HCT116 (cell line): ENCODE results near the gene ABR. TPM values are rescaled to one million over a fixed set of nuclear protein-coding genes. Genes with fewer than 3 reads are reported as not detected.

Experiments
- ATAC-seq: fragments of 200-7000 bp; cut with Tn5 transposase; 2 replicates; pipeline ENCODE4 v1.9.1; 2020; ENCODE audit warnings: mild to moderate bottlenecking, moderate library complexity
- BruUV-seq: library from RNA; stranded (reverse); fragments of 400-500 nt; replicated peaks from 2 replicates; lab custom pipeline; 2021; lab: Mats Ljungman, UMichigan
- CTCF ChIA-PET: fragments of 300-600 bp; sonication (Branson Sonifier 250); formaldehyde crosslinking; loops from one replicate; lab custom pipeline; 2021; ENCODE audit warnings: antibody characterized with exemption; lab: Charles Lee
- POLR2A ChIA-PET: fragments of 300-600, 350-600 bp; sonication (Branson Sonifier 250); formaldehyde crosslinking; loops from one replicate; lab custom pipeline; 2021; ENCODE audit warnings: antibody characterized with exemption; lab: Charles Lee
- RAD21 ChIA-PET, 2 experiments: fragments of 300-600 bp; sonication (Branson Sonifier 250); formaldehyde crosslinking; loops; one replicate each; lab custom pipeline; 2023; ENCODE audit warnings: low total read pairs in 2 of 2; ENCODE audit not compliant: uncharacterized antibody in 2 of 2, unreplicated experiment in 2 of 2, low non-redundant PET in 1 of 2; lab: Charles Lee
- DNase-seq: peaks from one replicate; pipeline ENCODE4 v3.0.0-alpha.2; 2010; ENCODE audit warnings: low read depth, low spot score
- H2AFZ ChIP-seq: fragments of 200-600 bp; shearing (Covaris generic), sonication (generic); 2 replicates; pipeline ENCODE4 v1.6.1; 2017; ENCODE audit warnings: low read depth, mixed run types, mixed read lengths, antibody characterized with exemption, low read length; ENCODE audit not compliant: poor library complexity, severe bottlenecking
- H3K27ac ChIP-seq: 2 replicates; pipeline ENCODE4 v1.5.1; 2012; ENCODE audit warnings: low read depth, low read length
- H3K27me3 ChIP-seq: fragments of 200-600 bp; sonication (generic); 2 replicates; pipeline ENCODE4 v1.6.1; 2016; ENCODE audit warnings: mixed run types, low read length, mixed read lengths; ENCODE audit not compliant: insufficient read depth
- H3K36me3 ChIP-seq, 2 experiments: fragments of 200-500 bp in 1 of 2; fragments of 200-600 bp in 1 of 2; sonication (Bioruptor generic) in 1 of 2; sonication (generic) in 1 of 2; 2 replicates each; pipeline versions ENCODE4 v1.5.1 to v1.6.1; 2014 to 2016; ENCODE audit warnings: low read length in 2 of 2, inconsistent platforms in 1 of 2, mixed read lengths in 1 of 2, mixed run types in 1 of 2; ENCODE audit not compliant: insufficient read depth in 2 of 2, control insufficient read depth in 1 of 2
- H3K4me1 ChIP-seq, 2 experiments: fragments of 200-600 bp in 1 of 2; sonication (generic) in 1 of 2; 2 replicates each; pipeline versions ENCODE4 v1.5.1 to v1.6.1; 2012 to 2017; ENCODE audit warnings: low read length in 2 of 2, inconsistent platforms in 1 of 2, mild to moderate bottlenecking in 1 of 2, mixed read lengths in 1 of 2, mixed run types in 1 of 2, moderate library complexity in 1 of 2; ENCODE audit not compliant: insufficient read depth in 2 of 2, control insufficient read depth in 1 of 2
- H3K4me2 ChIP-seq: fragments of 200-600 bp; sonication (generic); 2 replicates; pipeline ENCODE4 v1.6.1; 2017; ENCODE audit warnings: mixed run types, low read length, mixed read lengths
- H3K4me3 ChIP-seq, 2 experiments: fragments of 200-600 bp in 1 of 2; sonication (generic) in 1 of 2; replicated peaks in 1 of 2; 2 replicates each; pipeline ENCODE4 v1.5.1; 2011 to 2016; ENCODE audit warnings: low read length in 2 of 2, control low read depth in 1 of 2, low read depth in 1 of 2, mild to moderate bottlenecking in 1 of 2, mixed read lengths in 1 of 2, mixed run types in 1 of 2
- H3K79me2 ChIP-seq: fragments of 200-600 bp; sonication (generic); 2 replicates; pipeline ENCODE4 v1.6.1; 2017; ENCODE audit warnings: mild to moderate bottlenecking, mixed run types, low read length, moderate library complexity, mixed read lengths; ENCODE audit not compliant: insufficient read depth
- H3K9ac ChIP-seq: fragments of 200-600 bp; sonication (generic); 2 replicates; pipeline ENCODE4 v1.6.1; 2016; ENCODE audit warnings: low read length, mixed read lengths
- H3K9me2 ChIP-seq: fragments of 200-600 bp; sonication (generic), shearing (Covaris generic); 2 replicates; pipeline ENCODE4 v1.6.1; 2017; ENCODE audit warnings: mixed run types, mild to moderate bottlenecking, moderate library complexity; ENCODE audit not compliant: insufficient read depth
- H3K9me3 ChIP-seq, 2 experiments: fragments of 200-500 bp in 1 of 2; fragments of 200-600 bp in 1 of 2; sonication (Bioruptor generic) in 1 of 2; sonication (generic) in 1 of 2; 2 replicates each; pipeline ENCODE4 v1.6.1; 2014 to 2017; ENCODE audit warnings: low read length in 2 of 2, mixed read lengths in 2 of 2, inconsistent platforms in 1 of 2, low read depth in 1 of 2, mild to moderate bottlenecking in 1 of 2, mixed run types in 1 of 2, moderate library complexity in 1 of 2; ENCODE audit not compliant: control insufficient read depth in 1 of 2, insufficient read depth in 1 of 2
- H4K20me1 ChIP-seq: fragments of 200-600 bp; sonication (generic), shearing (Covaris generic); 2 replicates; pipeline ENCODE4 v1.6.1; 2017; ENCODE audit warnings: mixed run types, mild to moderate bottlenecking, moderate library complexity; ENCODE audit not compliant: insufficient read depth
- CEBPB ChIP-seq: IDR thresholded peaks from 2 replicates; pipeline ENCODE4 v1.6.1; 2012; ENCODE audit warnings: low read depth
- EGR1 ChIP-seq: IDR thresholded peaks from 2 replicates; pipeline ENCODE4 v1.6.1; 2012; ENCODE audit warnings: low read depth
- EZH2phosphoT487 ChIP-seq: fragments of 200-600 bp; IDR thresholded peaks from 2 replicates; pipeline ENCODE4 v1.6.1; 2018; ENCODE audit warnings: antibody characterized with exemption, borderline replicate concordance
- POLR2A ChIP-seq: IDR thresholded peaks from 2 replicates; pipeline ENCODE4 v1.7.0; 2011; ENCODE audit warnings: borderline replicate concordance; ENCODE audit not compliant: insufficient read depth, insufficient read length; ENCODE audit errors: extremely low read depth
- SIN3A ChIP-seq: IDR thresholded peaks from 2 replicates; pipeline ENCODE4 v1.6.1; 2012; ENCODE audit warnings: low read depth
- SP1 ChIP-seq: IDR thresholded peaks from 2 replicates; pipeline ENCODE4 v1.6.1; 2012; ENCODE audit warnings: low read depth
- SRF ChIP-seq: IDR thresholded peaks from 2 replicates; pipeline ENCODE4 v1.6.1; 2012; ENCODE audit warnings: low read depth
- YY1 ChIP-seq: IDR thresholded peaks from 2 replicates; pipeline ENCODE4 v1.6.1; 2011; ENCODE audit warnings: low read length, low read depth, moderate library complexity, mild to moderate bottlenecking; ENCODE audit not compliant: insufficient replicate concordance; ENCODE audit errors: extremely low read depth
- ZFX ChIP-seq: fragments of 450-650 bp; IDR thresholded peaks from 2 replicates; pipeline ENCODE4 v1.6.1; 2017
- intact Hi-C: fragments of 100-400 bp; cut with micrococcal nuclease; formaldehyde crosslinking; loops from 2 replicates; pipeline ENCODE4 v1.10.0; 2022
- total RNA-seq: library from RNA; stranded (reverse); gene quantifications from one replicate; pipeline ENCODE4 v1.2.1, GENCODE V29; 2021; ENCODE audit not compliant: unreplicated experiment
- TF ChIP-seq, protein P1 (sequence below): IDR thresholded peaks from 2 replicates; pipeline ENCODE4 v1.6.1; 2012
- TF ChIP-seq, protein P2 (sequence below): IDR thresholded peaks from 2 replicates; pipeline ENCODE4 v1.6.1; 2012; ENCODE audit warnings: low read depth

Gene ABR
- total RNA-seq, 1 experiment from 2014 or later, result 58.5 TPM

DNA sequence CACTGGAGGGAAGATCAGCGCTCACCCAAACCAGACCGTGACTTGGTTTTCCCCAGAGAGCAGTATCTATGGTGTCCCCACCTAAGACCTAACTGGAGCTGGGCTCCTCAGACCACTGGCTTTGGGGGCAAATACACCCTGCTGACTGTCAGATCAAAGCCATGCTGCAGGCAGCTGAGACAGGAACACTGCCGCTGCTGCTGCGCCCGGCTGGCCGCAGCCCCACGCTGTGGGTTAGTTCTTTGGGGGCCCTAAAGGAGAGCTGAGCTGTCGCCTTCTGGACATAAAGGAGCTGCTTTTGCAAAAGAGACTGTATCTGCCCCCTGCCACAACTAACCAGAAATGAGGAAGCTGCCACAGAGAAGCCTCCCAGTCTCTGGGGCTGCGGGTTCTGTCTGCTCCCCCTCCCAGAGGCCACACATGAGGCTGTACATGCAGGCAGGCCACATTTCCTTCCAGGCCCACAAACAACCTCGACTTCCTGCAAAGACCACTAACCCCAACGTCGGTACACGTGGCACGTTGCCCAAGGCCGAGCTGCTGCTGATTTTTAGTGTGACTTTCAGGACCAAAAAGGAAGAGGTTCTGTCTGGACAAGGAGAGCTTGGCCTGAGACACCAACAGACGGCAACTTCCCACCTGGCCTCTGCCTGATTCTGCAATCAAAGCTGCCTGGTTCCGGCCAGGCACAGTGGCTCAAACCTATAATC lies 18.2 kb upstream of the ABR start:
- intact Hi-C loops, result no loop called here
- H3K79me2 ChIP-seq, result no peaks in the 10 kb centered on the region
- no peak overlapping the region for H3K27ac ChIP-seq
- ChIA-PET RAD21 (no interaction called here), POLR2A (no interaction called here), CTCF (interaction anchor here (2.7 kb wide), 1 partner anchor 11 kb away, joined by 13 read pairs; no protein-coding TSS in a partner anchor)
- H3K4me1 ChIP-seq, result peaks cover 0 to 5% of the 10 kb centered on the region in 2 experiments; a peak in 2 of 4 replicates
- DNase-seq (no peak), ATAC-seq (no peak)
- no peaks in the 10 kb centered on the region for H3K9me3 ChIP-seq
- TF ChIP-seq SP1 (no peak), SRF (no peak), SIN3A (no peak), EZH2phosphoT487 (no peak), EGR1 (no peak), CEBPB (no peak), ZFX (no peak), POLR2A (no peak), YY1 (no peak)
- TF ChIP-seq, protein P1, sequence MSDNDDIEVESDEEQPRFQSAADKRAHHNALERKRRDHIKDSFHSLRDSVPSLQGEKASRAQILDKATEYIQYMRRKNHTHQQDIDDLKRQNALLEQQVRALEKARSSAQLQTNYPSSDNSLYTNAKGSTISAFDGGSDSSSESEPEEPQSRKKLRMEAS, result no peak
- TF ChIP-seq, protein P2, sequence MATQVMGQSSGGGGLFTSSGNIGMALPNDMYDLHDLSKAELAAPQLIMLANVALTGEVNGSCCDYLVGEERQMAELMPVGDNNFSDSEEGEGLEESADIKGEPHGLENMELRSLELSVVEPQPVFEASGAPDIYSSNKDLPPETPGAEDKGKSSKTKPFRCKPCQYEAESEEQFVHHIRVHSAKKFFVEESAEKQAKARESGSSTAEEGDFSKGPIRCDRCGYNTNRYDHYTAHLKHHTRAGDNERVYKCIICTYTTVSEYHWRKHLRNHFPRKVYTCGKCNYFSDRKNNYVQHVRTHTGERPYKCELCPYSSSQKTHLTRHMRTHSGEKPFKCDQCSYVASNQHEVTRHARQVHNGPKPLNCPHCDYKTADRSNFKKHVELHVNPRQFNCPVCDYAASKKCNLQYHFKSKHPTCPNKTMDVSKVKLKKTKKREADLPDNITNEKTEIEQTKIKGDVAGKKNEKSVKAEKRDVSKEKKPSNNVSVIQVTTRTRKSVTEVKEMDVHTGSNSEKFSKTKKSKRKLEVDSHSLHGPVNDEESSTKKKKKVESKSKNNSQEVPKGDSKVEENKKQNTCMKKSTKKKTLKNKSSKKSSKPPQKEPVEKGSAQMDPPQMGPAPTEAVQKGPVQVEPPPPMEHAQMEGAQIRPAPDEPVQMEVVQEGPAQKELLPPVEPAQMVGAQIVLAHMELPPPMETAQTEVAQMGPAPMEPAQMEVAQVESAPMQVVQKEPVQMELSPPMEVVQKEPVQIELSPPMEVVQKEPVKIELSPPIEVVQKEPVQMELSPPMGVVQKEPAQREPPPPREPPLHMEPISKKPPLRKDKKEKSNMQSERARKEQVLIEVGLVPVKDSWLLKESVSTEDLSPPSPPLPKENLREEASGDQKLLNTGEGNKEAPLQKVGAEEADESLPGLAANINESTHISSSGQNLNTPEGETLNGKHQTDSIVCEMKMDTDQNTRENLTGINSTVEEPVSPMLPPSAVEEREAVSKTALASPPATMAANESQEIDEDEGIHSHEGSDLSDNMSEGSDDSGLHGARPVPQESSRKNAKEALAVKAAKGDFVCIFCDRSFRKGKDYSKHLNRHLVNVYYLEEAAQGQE, result no peak
- H3K4me3 ChIP-seq, result no peak overlapping the region
- no peak overlapping the region for H3K4me2 ChIP-seq
- no TSS peak for BruUV-seq
- no peaks in the 10 kb centered on the region for H4K20me1 ChIP-seq
- no peak overlapping the region for H2AFZ ChIP-seq
- H3K27me3 ChIP-seq, result no peaks in the 10 kb centered on the region
- H3K9ac ChIP-seq, result no peak overlapping the region
- H3K9me2 ChIP-seq, result no peaks in the 10 kb centered on the region
- no peaks in the 10 kb centered on the region for H3K36me3 ChIP-seq
